MV-4-11 (cell line): ENCODE data around the gene OR5C1.
"Not testable (repeated sequence)": the region's sequence is repeated elsewhere in the genome, so short reads cannot be mapped to it uniquely, and the experiment has no call there.

ENCODE experiments used
- DNase-seq: peaks from one replicate; lab custom pipeline; 2025; lab: John Stamatoyannopoulos, UW

OR5C1 gene

GRCh38 chr9:122788831-122789230 is at the start of gene OR5C1:
Gene OR5C1, plus strand, starts transcription at chr9:122788933. Its CDS starts 0 bp downstream, at chr9:122788933.
- no peak for DNase-seq

GRCh38 chr9:122742003-122742402 is 46.7 kb upstream of the OR5C1 start, which contains the start of gene OR1L6:
Gene OR1L6, plus strand, starts transcription at chr9:122742303. Its CDS starts 7,545 bp downstream, at chr9:122749848.
- DNase-seq, result no peak

- no peak for DNase-seq
These were observed 33.9 kb upstream of the OR5C1 start for GRCh38 chr9:122754825-122755224.

- DNase-seq, result no peak
These were observed 20.9 kb upstream of the OR5C1 start for GRCh38 chr9:122767817-122768216.

GRCh38 chr9:122777052-122777451 is 11.7 kb upstream of the OR5C1 start:
- DNase-seq, result no peak

- DNase-seq, result no peak
These were observed 10.7 kb upstream of the OR5C1 start for GRCh38 chr9:122777935-122778627.

GRCh38 chr9:122779181-122779580 is 9.6 kb upstream of the OR5C1 start:
- DNase-seq, result no peak

GRCh38 chr9:122780026-122780425 is 8.7 kb upstream of the OR5C1 start:
- no peak for DNase-seq

- DNase-seq, result no peak
These were observed 7.1 kb upstream of the OR5C1 start for GRCh38 chr9:122781671-122782070.

GRCh38 chr9:122785269-122785668 is 3.5 kb upstream of the OR5C1 start:
- DNase-seq, result no peak

- no peak for DNase-seq
These were observed 2.4 kb upstream of the OR5C1 start for GRCh38 chr9:122786338-122786737.

GRCh38 chr9:122789256-122790046 is 718 bp downstream of the OR5C1 start:
- DNase-seq, result no peak

GRCh38 chr9:122791872-122792669 is 3.3 kb downstream of the OR5C1 start:
- DNase-seq, result no peak

GRCh38 chr9:122797316-122798063 is 8.8 kb downstream of the OR5C1 start:
- DNase-seq, result no peak

- DNase-seq, result no peak
These were observed 11.6 kb downstream of the OR5C1 start, which contains the start of gene OR1K1 for GRCh38 chr9:122800066-122801060. Gene OR1K1, plus strand, starts transcription at chr9:122800123. Its CDS starts 0 bp downstream, at chr9:122800123.

- no peak for DNase-seq
These were observed 17.9 kb downstream of the OR5C1 start for GRCh38 chr9:122806661-122807060.

- DNase-seq, result no peak
These were observed 18.7 kb downstream of the OR5C1 start for GRCh38 chr9:122807271-122807900.

- no peak for DNase-seq
These were observed 19.4 kb downstream of the OR5C1 start for GRCh38 chr9:122808141-122808540.

GRCh38 chr9:122809261-122809660 is 20.5 kb downstream of the OR5C1 start:
- DNase-seq, result not testable (repeated sequence)
